ENCODE results near the gene PPL. TPM values are rescaled to one million over a fixed set of nuclear protein-coding genes. Genes with fewer than 3 reads are reported as not detected.
A peak's percentile ranks its signal among the peaks of the same experiment; 100 is the strongest.
"Not testable (repeated sequence)": the region's sequence is repeated elsewhere in the genome, so short reads cannot be mapped to it uniquely, and the experiment has no call there.

PPL gene
- polyA plus RNA-seq, 3 donors = 31.5 to 44.2 (median 33.5) TPM

GRCh38 chr16:4935241-4935855 is 1.6 kb downstream of the PPL start:
- DNase-seq = no peak

- DNase-seq = no peak
Observed at GRCh38 chr16:4934591-4934990, 2.4 kb downstream of the PPL start.

- DNase-seq = no peak
Observed at GRCh38 chr16:4933871-4934395, 3.0 kb downstream of the PPL start.

GRCh38 chr16:4933433-4933832 is 3.5 kb downstream of the PPL start:
- DNase-seq = no peak

GRCh38 chr16:4931381-4931780 is 5.6 kb downstream of the PPL start:
- no peak for DNase-seq

GRCh38 chr16:4929619-4930018 is 7.3 kb downstream of the PPL start:
- not testable (repeated sequence) for DNase-seq

GRCh38 chr16:4928227-4928626 is 8.7 kb downstream of the PPL start:
- DNase-seq = no peak

GRCh38 chr16:4927661-4928060 is 9.3 kb downstream of the PPL start:
- no peak for DNase-seq

GRCh38 chr16:4926928-4927327 is 10.0 kb downstream of the PPL start:
- DNase-seq = no peak

- DNase-seq = no peak
Observed at GRCh38 chr16:4925791-4926190, 11.2 kb downstream of the PPL start.

GRCh38 chr16:4925293-4925607 is 11.7 kb downstream of the PPL start:
- DNase-seq = no peak

- no peak for DNase-seq
Observed at GRCh38 chr16:4924593-4925292, 12.2 kb downstream of the PPL start.

GRCh38 chr16:4923853-4924252 is 13.1 kb downstream of the PPL start:
- DNase-seq = no peak

- no peak for DNase-seq
Observed at GRCh38 chr16:4922721-4923342, 14.1 kb downstream of the PPL start.

GRCh38 chr16:4920826-4921225 is 16.1 kb downstream of the PPL start:
- DNase-seq = no peak

GRCh38 chr16:4918781-4919251 is 18.1 kb downstream of the PPL start:
- DNase-seq = peak; percentile 71

- no peak for DNase-seq
Observed at GRCh38 chr16:4917117-4917516, 19.8 kb downstream of the PPL start.

GRCh38 chr16:4915226-4915761 is 21.7 kb downstream of the PPL start:
- DNase-seq = no peak

GRCh38 chr16:4914528-4915225 is 22.3 kb downstream of the PPL start:
- no peak for DNase-seq

GRCh38 chr16:4913774-4914525 is 23.0 kb downstream of the PPL start:
- DNase-seq = no peak

- no peak for DNase-seq
Observed at GRCh38 chr16:4913130-4913773, 23.7 kb downstream of the PPL start.
